ENCODE measurements around the gene TFEB. TPM values are rescaled to one million over a fixed set of nuclear protein-coding genes. Genes with fewer than 3 reads are reported as not detected.

TFEB gene
- total RNA-seq, 1 experiment from 2014 or later = 1.8 TPM

- Histone ChIP-seq H3K9me3 (ENCODE audit: low read depth, low read length, poor library complexity, severe bottlenecking) (no peaks in the 10 kb centered on the region), H3K27ac (ENCODE audit: low read depth, low read length, poor library complexity, severe bottlenecking) (no peak overlapping the region), H3K27me3 (replicated peaks; ENCODE audit: insufficient read depth, low read depth, low read length, poor library complexity) (no peaks in the 10 kb centered on the region), H3K4me1 (ENCODE audit: insufficient read depth, low read length, poor library complexity, severe bottlenecking) (peaks cover 9% of the 10 kb centered on the region), H3K36me3 (ENCODE audit: insufficient read depth, low read length, poor library complexity, severe bottlenecking) (no peaks in the 10 kb centered on the region), H3K4me3 (ENCODE audit: low read depth, low read length, poor library complexity, severe bottlenecking) (no peak overlapping the region)
- intact Hi-C loops (cut with micrococcal nuclease; ENCODE audit: unreplicated experiment) = loop anchor here (10.0 kb wide), 1 partner anchor 72 kb away; the partner anchor contains the start of gene FRS3
- no peak for DNase-seq (ENCODE audit: low spot score)
- TF ChIP-seq, protein P1, sequence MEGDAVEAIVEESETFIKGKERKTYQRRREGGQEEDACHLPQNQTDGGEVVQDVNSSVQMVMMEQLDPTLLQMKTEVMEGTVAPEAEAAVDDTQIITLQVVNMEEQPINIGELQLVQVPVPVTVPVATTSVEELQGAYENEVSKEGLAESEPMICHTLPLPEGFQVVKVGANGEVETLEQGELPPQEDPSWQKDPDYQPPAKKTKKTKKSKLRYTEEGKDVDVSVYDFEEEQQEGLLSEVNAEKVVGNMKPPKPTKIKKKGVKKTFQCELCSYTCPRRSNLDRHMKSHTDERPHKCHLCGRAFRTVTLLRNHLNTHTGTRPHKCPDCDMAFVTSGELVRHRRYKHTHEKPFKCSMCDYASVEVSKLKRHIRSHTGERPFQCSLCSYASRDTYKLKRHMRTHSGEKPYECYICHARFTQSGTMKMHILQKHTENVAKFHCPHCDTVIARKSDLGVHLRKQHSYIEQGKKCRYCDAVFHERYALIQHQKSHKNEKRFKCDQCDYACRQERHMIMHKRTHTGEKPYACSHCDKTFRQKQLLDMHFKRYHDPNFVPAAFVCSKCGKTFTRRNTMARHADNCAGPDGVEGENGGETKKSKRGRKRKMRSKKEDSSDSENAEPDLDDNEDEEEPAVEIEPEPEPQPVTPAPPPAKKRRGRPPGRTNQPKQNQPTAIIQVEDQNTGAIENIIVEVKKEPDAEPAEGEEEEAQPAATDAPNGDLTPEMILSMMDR (conservative IDR thresholded peaks at IDR 0.05; ENCODE audit: low read depth, low read length) = no peak
- no peak for TF ChIP-seq EZH2 (IDR thresholded peaks at IDR 0.05; ENCODE audit: borderline replicate concordance, low read depth, low read length, poor library complexity, severe bottlenecking)
- POLR2A ChIA-PET (ENCODE audit: low non-redundant PET) = no interaction called here
- CTCF ChIA-PET = no interaction called here
- BruUV-seq (replicated peaks) = no TSS peak
These were observed 32.5 kb downstream of the TFEB start for GRCh38 chr6:41702771-41703494.

DNA sequence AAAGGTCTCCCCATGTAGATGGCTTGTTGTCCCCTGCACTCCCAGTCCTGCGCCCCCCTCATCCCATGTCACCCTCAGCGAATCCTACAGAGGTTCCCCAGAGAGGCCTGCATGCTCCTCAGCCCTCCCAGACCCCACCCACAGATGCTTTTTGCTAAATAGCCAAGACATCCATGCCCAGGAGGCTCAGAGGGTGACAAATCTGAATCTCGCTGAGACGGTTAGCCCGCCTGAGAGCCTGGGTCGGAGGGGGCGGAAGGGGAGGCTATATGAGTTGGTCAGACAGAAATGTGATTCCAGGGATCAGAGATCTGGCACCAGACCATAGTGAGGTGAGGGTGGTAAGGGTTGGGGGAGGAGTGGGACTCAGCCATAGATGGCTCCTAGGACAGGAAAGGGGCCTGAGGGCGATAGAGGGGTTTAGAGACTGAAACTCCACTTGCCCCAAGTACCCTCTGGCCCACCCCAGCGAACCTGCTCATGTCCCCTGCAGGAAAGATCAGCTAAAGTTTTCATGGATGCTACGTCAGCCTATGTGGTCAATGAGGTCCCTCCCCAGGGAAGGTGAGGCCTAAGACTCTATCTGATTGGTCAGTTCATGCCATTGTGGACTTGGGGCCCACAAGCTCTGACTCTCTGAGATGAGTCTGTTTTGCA, 33.2 kb downstream of the TFEB start:
- Histone ChIP-seq H3K27me3 (replicated peaks; ENCODE audit: insufficient read depth, low read depth, low read length, poor library complexity) (no peaks in the 10 kb centered on the region), H3K36me3 (ENCODE audit: insufficient read depth, low read length, poor library complexity, severe bottlenecking) (no peaks in the 10 kb centered on the region), H3K4me3 (ENCODE audit: low read depth, low read length, poor library complexity, severe bottlenecking) (no peak overlapping the region), H3K9me3 (ENCODE audit: low read depth, low read length, poor library complexity, severe bottlenecking) (no peaks in the 10 kb centered on the region), H3K4me1 (ENCODE audit: insufficient read depth, low read length, poor library complexity, severe bottlenecking) (peaks cover 16% of the 10 kb centered on the region), H3K27ac (ENCODE audit: low read depth, low read length, poor library complexity, severe bottlenecking) (no peak overlapping the region)
- DNase-seq (ENCODE audit: low spot score) = no peak
- ChIA-PET CTCF (no interaction called here), POLR2A (ENCODE audit: low non-redundant PET) (no interaction called here)
- no TSS peak for BruUV-seq (replicated peaks)
- TF ChIP-seq, protein P1 (conservative IDR thresholded peaks at IDR 0.05; ENCODE audit: low read depth, low read length) = no peak
- TF ChIP-seq EZH2 (IDR thresholded peaks at IDR 0.05; ENCODE audit: borderline replicate concordance, low read depth, low read length, poor library complexity, severe bottlenecking) = no peak
- intact Hi-C loops (cut with micrococcal nuclease; ENCODE audit: unreplicated experiment) = loop anchor here (10.0 kb wide), 1 partner anchor 73 kb away; the partner anchor contains the start of gene FRS3

GRCh38 chr6:41700463-41701347, 34.7 kb downstream of the TFEB start:
- Histone ChIP-seq H3K4me3 (ENCODE audit: low read depth, low read length, poor library complexity, severe bottlenecking) (no peak overlapping the region), H3K4me1 (ENCODE audit: insufficient read depth, low read length, poor library complexity, severe bottlenecking) (peaks cover 18% of the 10 kb centered on the region), H3K27ac (ENCODE audit: low read depth, low read length, poor library complexity, severe bottlenecking) (no peak overlapping the region), H3K36me3 (ENCODE audit: insufficient read depth, low read length, poor library complexity, severe bottlenecking) (no peaks in the 10 kb centered on the region), H3K27me3 (replicated peaks; ENCODE audit: insufficient read depth, low read depth, low read length, poor library complexity) (no peaks in the 10 kb centered on the region), H3K9me3 (ENCODE audit: low read depth, low read length, poor library complexity, severe bottlenecking) (no peaks in the 10 kb centered on the region)
- BruUV-seq (replicated peaks) = no TSS peak
- intact Hi-C loops (cut with micrococcal nuclease; ENCODE audit: unreplicated experiment) = loop anchor here (10.0 kb wide), 1 partner anchor 74 kb away; the partner anchor contains the start of gene FRS3
- TF ChIP-seq, protein P1 (conservative IDR thresholded peaks at IDR 0.05; ENCODE audit: low read depth, low read length) = no peak
- TF ChIP-seq EZH2 (IDR thresholded peaks at IDR 0.05; ENCODE audit: borderline replicate concordance, low read depth, low read length, poor library complexity, severe bottlenecking) = no peak
- ChIA-PET POLR2A (ENCODE audit: low non-redundant PET) (no interaction called here), CTCF (interaction anchor here (0.6 kb wide), 1 partner anchor 346 kb away, joined by 3 read pairs; no protein-coding TSS in a partner anchor)
- DNase-seq (ENCODE audit: low spot score) = no peak
